Stimulated activated naive B cell treated with anti-CD40 and anti-IgM and Interleukin-4, amounts not matched to agents 10 μg/mL and 1 μg/mL and 100 μg/mL, for 72 hours (primary cell): ENCODE measurements around the gene ABHD1.
"Not testable (repeated sequence)": the region's sequence is repeated elsewhere in the genome, so short reads cannot be mapped to it uniquely, and the experiment has no call there.

Source experiments
- ATAC-seq, 2 donors: fragments of 150-1000 bp; cut with Tn5 transposase; replicated peaks; 2 replicates each; pipeline ENCODE4 v1.10.0; 2021; ENCODE audit warnings: moderate library complexity in 1 of 2
- DNase-seq: peaks from one replicate; pipeline ENCODE4 v3.0.0; 2021
- H3K27ac Mint-ChIP-seq: one replicate; pipeline ENCODE4 v1.8.0; 2022; ENCODE audit warnings: mild to moderate bottlenecking, mixed read lengths
- H3K27me3 Mint-ChIP-seq, 2 donors: one replicate each; pipeline ENCODE4 v1.8.0; 2022; ENCODE audit warnings: mixed read lengths in 2 of 2
- H3K36me3 Mint-ChIP-seq, 2 donors: one replicate each; pipeline ENCODE4 v1.8.0; 2022; ENCODE audit warnings: mixed read lengths in 2 of 2, mild to moderate bottlenecking in 1 of 2
- H3K4me1 Mint-ChIP-seq, 2 donors: one replicate each; pipeline ENCODE4 v1.8.0; 2022; ENCODE audit warnings: mixed read lengths in 2 of 2, mild to moderate bottlenecking in 1 of 2
- H3K4me3 Mint-ChIP-seq, 2 donors: one replicate each; pipeline ENCODE4 v1.8.0; 2022; ENCODE audit warnings: mild to moderate bottlenecking in 2 of 2, mixed read lengths in 2 of 2, moderate library complexity in 1 of 2
- H3K9me3 Mint-ChIP-seq, 2 donors: one replicate each; pipeline ENCODE4 v1.8.0; 2022; ENCODE audit warnings: mixed read lengths in 2 of 2, mild to moderate bottlenecking in 1 of 2

The ABHD1 gene

DNA sequence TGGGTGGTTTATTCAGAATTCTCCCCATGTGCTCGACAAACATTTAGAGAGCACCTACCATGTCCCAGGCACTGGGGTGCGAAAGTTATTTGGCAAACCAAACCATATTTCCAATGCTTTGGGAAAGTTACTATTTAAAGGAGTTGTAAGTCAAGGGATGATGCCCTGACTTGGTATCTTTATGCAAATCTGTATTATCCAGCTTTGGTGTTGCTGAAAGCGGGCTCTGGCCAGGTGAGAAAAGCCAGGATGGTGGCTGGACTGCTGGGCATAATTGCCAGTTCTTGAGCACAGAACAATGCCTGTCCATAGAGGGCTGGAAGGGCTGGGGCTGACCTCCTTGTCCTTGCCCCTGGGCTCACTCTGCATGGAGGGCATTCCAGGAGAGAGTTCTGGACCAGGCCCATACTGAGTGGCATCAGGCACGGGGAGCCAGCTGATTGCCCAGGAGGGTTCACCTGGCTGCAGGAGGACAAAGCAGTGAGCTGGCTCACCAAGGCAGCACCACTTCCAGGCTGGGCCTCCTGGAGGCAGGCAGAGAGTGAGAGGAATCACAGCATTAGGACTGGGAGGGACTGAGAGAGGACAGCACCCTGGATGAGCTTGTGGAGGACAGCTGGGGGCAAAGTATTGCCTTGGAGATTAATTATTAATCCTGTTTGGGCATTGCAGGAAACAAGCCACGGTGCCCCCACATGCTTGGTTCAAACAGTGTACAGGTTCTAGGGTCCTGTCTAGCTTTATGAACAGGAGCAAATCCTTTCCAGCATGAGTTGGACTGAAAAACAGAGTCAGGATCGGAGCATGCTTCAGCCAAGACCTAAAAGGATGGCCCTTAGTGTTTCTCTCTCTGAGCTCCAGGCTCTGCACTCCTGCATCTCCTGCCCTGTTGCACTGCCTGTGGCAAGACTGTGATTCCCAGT lies 29.9 kb upstream of the ABHD1 start:
- H3K4me3 Mint-ChIP-seq: no peak overlapping the region
- DNase-seq (no peak), ATAC-seq (no peak)
- no peaks in the 10 kb centered on the region for H3K27me3 Mint-ChIP-seq
- no peaks in the 10 kb centered on the region for H3K36me3 Mint-ChIP-seq
- no peak overlapping the region for H3K27ac Mint-ChIP-seq
- no peaks in the 10 kb centered on the region for H3K9me3 Mint-ChIP-seq
- H3K4me1 Mint-ChIP-seq: peaks cover 15 to 19% of the 10 kb centered on the region in 2 donors

DNA sequence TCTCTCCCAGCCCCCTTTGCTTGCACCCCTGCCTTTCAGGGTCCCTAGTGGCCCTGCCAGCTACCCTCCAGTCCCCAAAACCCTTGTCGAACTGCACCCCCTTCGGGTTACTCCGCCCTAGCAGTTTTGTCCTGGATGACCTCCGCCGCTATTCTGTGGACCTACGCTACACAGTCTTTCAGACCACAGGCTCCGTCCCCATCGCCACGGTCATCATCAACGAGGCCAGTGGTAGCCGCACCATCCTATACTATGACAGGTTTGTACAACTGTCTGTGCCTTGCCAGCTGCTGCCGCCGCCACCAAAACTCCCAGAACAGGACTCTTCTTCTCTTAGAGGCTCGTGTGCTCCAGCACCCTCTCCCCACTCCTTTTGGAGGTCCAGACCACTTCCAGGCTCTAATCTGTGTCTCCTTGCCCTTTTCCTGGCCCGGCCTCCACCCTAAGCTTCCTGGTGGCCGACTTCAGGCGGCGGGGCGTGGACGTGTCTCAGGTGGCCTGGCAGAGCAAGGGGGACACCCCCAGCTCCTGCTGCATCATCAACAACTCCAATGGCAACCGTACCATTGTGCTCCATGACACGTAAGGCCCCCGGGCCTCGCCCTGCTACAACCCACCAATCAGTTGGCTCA lies 29.1 kb upstream of the ABHD1 start:
- Mint-ChIP-seq H3K9me3 (no peaks in the 10 kb centered on the region), H3K4me1 (peaks cover 17 to 19% of the 10 kb centered on the region in 2 donors), H3K36me3 (peaks cover 0 to 3% of the 10 kb centered on the region in 2 donors), H3K4me3 (no peak overlapping the region), H3K27me3 (no peaks in the 10 kb centered on the region), H3K27ac (no peak overlapping the region)
- DNase-seq (no peak), ATAC-seq (no peak)

DNA sequence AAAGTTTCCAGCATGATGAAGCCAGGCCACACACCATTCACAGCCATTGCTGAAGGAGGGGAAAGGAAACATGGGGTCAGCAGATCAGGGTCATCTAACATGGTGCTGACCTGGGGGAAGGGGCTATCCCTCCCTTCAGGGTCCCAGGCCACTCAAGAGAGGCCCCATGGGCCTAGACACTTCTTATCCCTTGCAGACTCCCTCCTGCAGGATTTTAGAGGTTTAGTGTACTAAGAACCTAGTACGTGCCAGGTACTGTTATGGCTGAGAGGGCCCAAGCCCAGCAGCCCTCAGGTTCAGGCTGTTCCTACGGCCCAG lies 28.2 kb upstream of the ABHD1 start:
- H3K27ac Mint-ChIP-seq: no peak overlapping the region
- H3K9me3 Mint-ChIP-seq: no peaks in the 10 kb centered on the region
- peak overlapping the region; percentile 37 to 76 for H3K4me3 Mint-ChIP-seq

DNA sequence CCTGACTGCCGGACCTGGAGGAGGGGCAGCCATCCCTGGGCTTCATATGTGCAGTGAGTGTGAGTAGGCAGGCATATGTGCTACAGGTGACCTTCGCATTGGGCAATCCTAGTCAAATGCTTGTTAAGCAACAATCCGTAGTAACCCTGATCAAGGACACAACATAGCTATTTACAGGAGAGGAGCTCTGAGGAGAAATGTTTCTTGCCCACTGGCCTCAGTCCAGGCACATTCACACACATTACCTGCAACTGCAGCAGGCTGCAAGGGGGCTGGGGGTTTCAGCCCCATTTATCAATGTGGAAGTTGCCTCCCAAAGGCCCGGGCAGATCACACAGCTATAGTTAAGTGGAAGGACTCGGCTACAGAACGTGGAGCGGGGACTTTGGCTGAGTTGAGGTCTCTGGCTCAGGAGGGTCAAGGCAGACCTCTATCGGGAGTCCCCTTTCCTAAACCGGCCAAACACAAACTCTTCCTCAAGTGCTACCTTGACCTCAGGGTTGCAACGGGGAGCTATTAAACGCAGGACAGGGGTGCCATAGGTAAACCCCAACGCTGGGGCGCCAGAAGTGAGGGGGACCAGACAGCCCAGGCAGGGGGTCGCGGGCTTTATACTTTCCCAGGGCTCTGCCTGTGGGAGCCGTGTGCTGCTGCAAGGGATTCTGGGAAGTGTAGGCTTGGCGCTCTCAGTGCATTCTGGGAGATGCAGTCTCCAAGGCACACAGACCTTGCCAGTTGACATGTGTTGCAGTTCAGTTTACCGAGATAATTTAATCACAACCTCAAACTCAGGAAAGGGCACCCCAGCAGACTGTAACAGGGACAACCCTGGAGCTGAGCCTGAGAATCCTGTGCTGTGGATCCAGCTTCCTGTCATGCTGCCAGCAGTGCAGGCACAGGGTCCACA lies 27.6 kb upstream of the ABHD1 start:
- peak; percentile 41 for DNase-seq
- ATAC-seq: peak; percentile 89 to 96

More for the DNA sequence above, 28.2 kb upstream of the ABHD1 start:
- Mint-ChIP-seq H3K36me3 (peaks cover 0 to 3% of the 10 kb centered on the region in 2 donors), H3K27me3 (no peaks in the 10 kb centered on the region), H3K4me1 (peaks cover 17 to 19% of the 10 kb centered on the region in 2 donors)
- ATAC-seq (no peak), DNase-seq (no peak)

DNA sequence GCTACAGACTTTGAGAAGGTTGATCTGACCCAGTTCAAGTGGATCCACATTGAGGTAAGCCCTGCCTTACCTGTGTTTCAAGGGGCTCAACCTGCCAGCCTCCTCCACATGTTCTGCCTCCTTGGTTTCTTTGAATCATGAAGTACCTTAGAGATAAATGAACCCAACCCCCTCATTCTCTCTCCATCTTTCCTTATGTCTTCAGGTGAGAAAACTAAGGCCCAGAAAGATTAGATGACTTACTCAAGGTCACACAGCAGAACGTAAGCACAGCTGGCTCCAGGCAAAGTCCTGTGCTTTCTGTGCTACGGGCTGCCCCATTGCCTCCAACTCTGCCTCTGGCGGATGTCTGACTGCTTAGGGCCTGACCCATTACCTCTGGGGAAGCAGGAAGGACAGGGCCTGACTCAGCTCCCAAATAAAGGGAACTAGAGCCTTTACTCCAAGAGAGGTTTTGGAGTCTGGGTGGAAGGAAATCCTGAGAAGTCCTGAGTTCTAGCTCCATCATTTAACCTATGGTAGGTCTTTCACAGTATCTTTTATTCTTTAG lies 26.8 kb upstream of the ABHD1 start:
- no peaks in the 10 kb centered on the region for H3K27me3 Mint-ChIP-seq
- DNase-seq (no peak), ATAC-seq (no peak)
- H3K36me3 Mint-ChIP-seq: peaks cover 0 to 3% of the 10 kb centered on the region in 2 donors
- no peak overlapping the region for H3K4me3 Mint-ChIP-seq
- peaks cover 17 to 19% of the 10 kb centered on the region in 2 donors for H3K4me1 Mint-ChIP-seq
- peak overlapping the region; percentile 68 for H3K27ac Mint-ChIP-seq
- H3K9me3 Mint-ChIP-seq: no peaks in the 10 kb centered on the region

More for the DNA sequence above, 27.6 kb upstream of the ABHD1 start:
- H3K36me3 Mint-ChIP-seq: peaks cover 0 to 3% of the 10 kb centered on the region in 2 donors
- H3K4me1 Mint-ChIP-seq: peaks cover 17 to 19% of the 10 kb centered on the region in 2 donors
- H3K27ac Mint-ChIP-seq: no peak overlapping the region
- H3K9me3 Mint-ChIP-seq: no peaks in the 10 kb centered on the region
- peak overlapping the region; percentile 76 to 80 for H3K4me3 Mint-ChIP-seq
- no peaks in the 10 kb centered on the region for H3K27me3 Mint-ChIP-seq

DNA sequence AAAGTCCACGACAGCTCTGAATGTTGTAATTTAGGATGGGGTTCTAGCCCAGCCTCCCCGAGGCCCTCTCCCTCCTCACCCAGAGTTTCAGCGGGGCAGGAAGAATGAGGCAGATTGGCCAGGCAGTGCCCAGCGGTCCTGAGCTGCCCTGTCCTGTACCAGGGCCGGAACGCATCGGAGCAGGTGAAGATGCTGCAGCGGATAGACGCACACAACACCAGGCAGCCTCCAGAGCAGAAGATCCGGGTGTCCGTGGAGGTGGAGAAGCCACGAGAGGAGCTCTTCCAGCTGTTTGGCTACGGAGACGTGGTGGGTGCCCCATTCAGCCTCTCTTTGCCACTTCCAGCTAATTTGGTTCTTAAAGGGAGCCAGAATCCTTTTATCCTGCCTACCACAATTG lies 26.3 kb upstream of the ABHD1 start:
- Mint-ChIP-seq H3K27me3 (no peaks in the 10 kb centered on the region), H3K36me3 (peaks cover 0 to 3% of the 10 kb centered on the region in 2 donors), H3K4me1 (peaks cover 17 to 19% of the 10 kb centered on the region in 2 donors), H3K4me3 (no peak overlapping the region), H3K9me3 (no peaks in the 10 kb centered on the region), H3K27ac (no peak overlapping the region)
- ATAC-seq (no peak), DNase-seq (no peak)

DNA sequence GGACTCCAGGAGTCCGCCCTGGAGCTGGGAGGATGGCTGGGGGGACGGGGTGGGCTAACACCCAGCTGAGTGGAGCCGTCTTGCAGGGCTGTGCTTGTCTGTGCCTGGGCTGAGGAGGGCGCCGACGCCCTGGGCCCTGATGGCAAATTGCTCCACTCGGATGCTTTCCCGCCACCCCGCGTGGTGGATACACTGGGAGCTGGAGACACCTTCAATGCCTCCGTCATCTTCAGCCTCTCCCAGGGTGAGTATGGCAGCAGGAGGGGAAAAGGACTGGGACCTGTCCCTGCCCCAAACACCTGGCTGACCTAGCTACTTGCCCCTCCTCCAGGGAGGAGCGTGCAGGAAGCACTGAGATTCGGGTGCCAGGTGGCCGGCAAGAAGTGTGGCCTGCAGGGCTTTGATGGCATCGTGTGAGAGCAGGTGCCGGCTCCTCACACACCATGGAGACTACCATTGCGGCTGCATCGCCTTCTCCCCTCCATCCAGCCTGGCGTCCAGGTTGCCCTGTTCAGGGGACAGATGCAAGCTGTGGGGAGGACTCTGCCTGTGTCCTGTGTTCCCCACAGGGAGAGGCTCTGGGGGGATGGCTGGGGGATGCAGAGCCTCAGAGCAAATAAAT lies 24.2 kb upstream of the ABHD1 start:
- peaks cover 17 to 19% of the 10 kb centered on the region in 2 donors for H3K4me1 Mint-ChIP-seq
- no peak overlapping the region for H3K27ac Mint-ChIP-seq
- ATAC-seq (no peak), DNase-seq (no peak)
- no peaks in the 10 kb centered on the region for H3K9me3 Mint-ChIP-seq
- H3K36me3 Mint-ChIP-seq: peaks cover 0 to 3% of the 10 kb centered on the region in 2 donors
- H3K4me3 Mint-ChIP-seq: no peak overlapping the region
- peaks cover 4 to 6% of the 10 kb centered on the region in 2 donors for H3K27me3 Mint-ChIP-seq

DNA sequence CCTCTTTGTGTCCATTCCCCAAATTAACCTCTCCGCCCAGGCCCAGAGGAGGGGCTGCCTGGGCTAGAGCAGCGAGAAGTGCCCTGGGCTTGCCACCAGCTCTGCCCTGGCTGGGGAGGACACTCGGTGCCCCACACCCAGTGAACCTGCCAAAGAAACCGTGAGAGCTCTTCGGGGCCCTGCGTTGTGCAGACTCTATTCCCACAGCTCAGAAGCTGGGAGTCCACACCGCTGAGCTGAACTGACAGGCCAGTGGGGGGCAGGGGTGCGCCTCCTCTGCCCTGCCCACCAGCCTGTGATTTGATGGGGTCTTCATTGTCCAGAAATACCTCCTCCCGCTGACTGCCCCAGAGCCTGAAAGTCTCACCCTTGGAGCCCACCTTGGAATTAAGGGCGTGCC lies 23.6 kb upstream of the ABHD1 start:
- H3K27me3 Mint-ChIP-seq: peaks cover 4 to 6% of the 10 kb centered on the region in 2 donors
- peaks cover 17 to 19% of the 10 kb centered on the region in 2 donors for H3K4me1 Mint-ChIP-seq
- no peaks in the 10 kb centered on the region for H3K9me3 Mint-ChIP-seq
- no peak for DNase-seq
- H3K4me3 Mint-ChIP-seq: no peak overlapping the region
- peaks cover 0 to 3% of the 10 kb centered on the region in 2 donors for H3K36me3 Mint-ChIP-seq
- no peak for ATAC-seq
- H3K27ac Mint-ChIP-seq: no peak overlapping the region

DNA sequence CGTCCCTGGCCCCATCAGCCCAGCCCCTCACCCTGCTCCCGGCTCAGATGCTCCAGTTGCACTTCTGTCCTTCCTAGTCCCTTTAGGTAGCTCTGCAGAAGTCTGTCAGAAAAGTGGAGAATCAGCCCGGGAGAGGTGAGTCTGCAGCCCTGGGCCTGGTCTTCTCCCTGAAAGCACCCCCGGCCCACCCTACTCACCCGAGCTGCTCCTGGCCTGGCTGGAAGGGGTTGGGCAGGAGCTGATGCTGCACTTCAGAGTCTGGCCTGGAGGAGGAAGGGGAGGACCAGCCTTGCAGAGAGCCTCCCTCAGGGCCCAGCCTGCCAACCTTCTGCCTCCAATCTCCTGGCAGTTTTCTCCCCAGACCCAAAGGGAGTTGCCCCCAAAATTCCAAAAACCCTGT lies 21.3 kb upstream of the ABHD1 start:
- peaks cover 0 to 3% of the 10 kb centered on the region in 2 donors for H3K4me1 Mint-ChIP-seq
- no peak for ATAC-seq
- H3K9me3 Mint-ChIP-seq: no peaks in the 10 kb centered on the region
- peaks cover 0 to 3% of the 10 kb centered on the region in 2 donors for H3K36me3 Mint-ChIP-seq
- DNase-seq: no peak
- no peak overlapping the region for H3K4me3 Mint-ChIP-seq
- H3K27ac Mint-ChIP-seq: no peak overlapping the region
- peaks cover 4 to 6% of the 10 kb centered on the region in 2 donors for H3K27me3 Mint-ChIP-seq

DNA sequence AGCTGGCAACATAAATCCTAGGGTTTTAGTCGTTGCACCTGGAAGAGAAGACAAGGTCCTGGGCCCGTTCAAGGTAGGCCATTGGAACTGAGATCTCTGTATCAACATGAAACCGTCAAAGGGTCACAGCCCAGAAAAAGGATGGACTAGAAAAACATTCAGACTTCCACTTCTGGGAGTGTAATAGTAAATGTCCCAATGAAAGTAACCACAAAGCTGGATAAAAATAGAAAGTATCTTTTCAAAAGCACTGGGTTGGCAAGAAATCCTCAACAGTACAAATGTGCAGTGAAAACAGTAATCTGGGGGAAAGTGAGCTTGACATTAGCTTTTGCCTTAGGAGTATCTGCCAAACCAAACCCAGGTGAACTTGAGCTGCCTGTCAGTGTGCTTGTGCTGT lies 17.6 kb upstream of the ABHD1 start:
- no peaks in the 10 kb centered on the region for H3K9me3 Mint-ChIP-seq
- ATAC-seq (no peak), DNase-seq (no peak)
- H3K4me1 Mint-ChIP-seq: no peaks in the 10 kb centered on the region
- no peaks in the 10 kb centered on the region for H3K36me3 Mint-ChIP-seq
- peaks cover 4 to 6% of the 10 kb centered on the region in 2 donors for H3K27me3 Mint-ChIP-seq
- H3K27ac Mint-ChIP-seq: no peak overlapping the region
- no peak overlapping the region for H3K4me3 Mint-ChIP-seq

DNA sequence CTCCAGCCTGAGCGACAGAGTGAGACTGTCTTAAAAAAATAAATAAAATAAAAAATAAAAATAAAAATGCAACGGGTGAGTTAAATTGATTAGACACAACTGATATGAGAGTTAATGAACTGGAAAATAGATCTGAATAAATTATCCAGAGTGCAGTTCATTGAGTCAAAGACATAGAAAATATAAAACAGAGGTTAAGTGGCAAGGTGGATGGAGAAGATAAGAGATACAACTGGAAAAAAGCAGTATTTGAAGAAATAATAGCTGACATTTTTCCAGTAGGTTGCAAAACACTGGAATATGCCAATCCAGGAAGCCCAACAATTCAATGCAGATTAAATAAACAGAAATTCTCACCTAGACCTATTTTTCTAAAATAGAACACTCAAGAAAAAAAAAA lies 15.4 kb upstream of the ABHD1 start:
- DNase-seq (no peak), ATAC-seq (no peak)
- Mint-ChIP-seq H3K4me3 (no peak overlapping the region), H3K36me3 (no peaks in the 10 kb centered on the region), H3K4me1 (no peaks in the 10 kb centered on the region), H3K9me3 (no peaks in the 10 kb centered on the region), H3K27ac (no peak overlapping the region), H3K27me3 (peaks cover 4 to 6% of the 10 kb centered on the region in 2 donors)

DNA sequence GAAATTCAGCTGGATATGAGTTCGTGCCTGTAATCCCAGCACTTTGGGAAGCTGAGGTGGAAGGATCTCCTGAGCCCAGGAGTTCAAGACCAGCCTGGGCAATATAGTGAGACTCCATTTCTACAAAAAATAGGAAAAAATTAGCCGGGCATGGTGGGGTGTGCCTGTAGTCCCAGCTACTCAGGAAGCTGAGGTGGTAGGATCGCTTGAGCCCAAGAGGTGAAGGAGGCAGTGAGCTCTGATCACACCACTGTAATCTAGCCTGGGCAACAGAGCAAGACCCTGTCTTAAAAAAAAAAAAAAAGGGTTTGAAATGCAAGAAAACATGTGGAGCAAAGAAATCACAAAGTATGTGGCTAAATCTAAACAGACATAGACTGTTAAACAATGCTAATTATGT lies 14.5 kb upstream of the ABHD1 start:
- no peak for ATAC-seq
- no peak for DNase-seq
- Mint-ChIP-seq H3K4me1 (no peaks in the 10 kb centered on the region), H3K36me3 (no peaks in the 10 kb centered on the region), H3K4me3 (no peak overlapping the region), H3K9me3 (no peaks in the 10 kb centered on the region), H3K27me3 (peaks cover 1 to 4% of the 10 kb centered on the region in 2 donors), H3K27ac (no peak overlapping the region)

DNA sequence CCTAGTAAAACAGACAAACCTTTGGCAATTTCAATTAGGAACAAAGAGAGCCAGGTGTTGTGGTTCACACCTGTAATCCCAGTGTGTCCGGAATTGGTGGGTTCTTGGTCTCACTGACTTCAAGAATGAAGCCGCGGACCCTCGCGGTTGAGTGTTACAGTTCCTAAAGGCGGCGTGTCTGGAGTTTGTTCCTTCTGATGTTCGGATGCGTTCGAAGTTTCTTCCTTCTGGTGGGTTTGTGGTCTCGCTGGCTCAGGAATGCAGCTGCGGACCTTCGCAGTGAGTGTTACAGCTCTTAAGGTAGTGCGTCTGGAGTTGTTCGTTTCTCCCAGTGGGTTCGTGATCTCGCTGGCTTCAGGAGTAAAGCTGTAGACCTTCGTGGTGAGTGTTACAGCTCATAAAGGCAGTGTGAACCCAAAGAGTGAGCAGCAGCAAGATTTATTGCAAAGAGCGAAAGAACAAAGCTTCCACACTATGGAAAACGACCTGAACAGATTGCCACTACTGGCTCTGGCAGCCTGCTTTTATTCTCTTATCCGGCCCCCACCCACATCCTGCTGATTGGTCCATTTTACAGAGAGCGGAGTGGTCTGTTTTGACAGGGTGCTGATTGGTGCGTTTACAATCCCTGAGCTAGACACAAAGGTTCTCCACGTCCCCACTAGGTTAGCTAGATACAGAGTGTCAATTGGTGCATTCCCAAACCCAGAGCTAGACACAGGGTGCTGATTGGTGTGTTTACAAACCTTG lies 12.8 kb upstream of the ABHD1 start:
- not testable (repeated sequence) for H3K9me3 Mint-ChIP-seq, H3K36me3 Mint-ChIP-seq, H3K4me1 Mint-ChIP-seq, H3K27ac Mint-ChIP-seq, DNase-seq, H3K4me3 Mint-ChIP-seq, ATAC-seq, H3K27me3 Mint-ChIP-seq
